ENCODE data around the gene LCP1.

LCP1 gene

GRCh38 chr13:46182491-46182877 is 507 bp upstream of the LCP1 start:
- TF ChIP-seq CTCF (IDR thresholded peaks at IDR 0.05; ENCODE audit: low read depth, low read length): no peak
- no peak overlapping the region for H3K4me3 ChIP-seq (replicated peaks in 1 of 2; ENCODE audit: low read depth in 2 of 2, low read length in 2 of 2)
- no peak for DNase-seq (ENCODE audit: low read depth in 2 of 2)

GRCh38 chr13:46181377-46181839 is 569 bp downstream of the LCP1 start:
- DNase-seq (ENCODE audit: low read depth in 2 of 2): no peak

GRCh38 chr13:46179969-46180763 is 1.8 kb downstream of the LCP1 start:
- H3K4me3 ChIP-seq (replicated peaks in 1 of 2; ENCODE audit: low read depth in 2 of 2, low read length in 2 of 2): no peak overlapping the region
- no peak for DNase-seq (ENCODE audit: low read depth in 2 of 2)
- no peak for TF ChIP-seq CTCF (IDR thresholded peaks at IDR 0.05; ENCODE audit: low read depth, low read length)

More at GRCh38 chr13:46181377-46181839, 569 bp downstream of the LCP1 start:
- H3K4me3 ChIP-seq (replicated peaks in 1 of 2; ENCODE audit: low read depth in 2 of 2, low read length in 2 of 2): no peak overlapping the region
- no peak for TF ChIP-seq CTCF (IDR thresholded peaks at IDR 0.05; ENCODE audit: low read depth, low read length)

- H3K4me3 ChIP-seq (replicated peaks in 1 of 2; ENCODE audit: low read depth in 2 of 2, low read length in 2 of 2): no peak overlapping the region
- no peak for TF ChIP-seq CTCF (IDR thresholded peaks at IDR 0.05; ENCODE audit: low read depth, low read length)
- DNase-seq (ENCODE audit: low read depth in 2 of 2): no peak
Observed at GRCh38 chr13:46179491-46179908, 2.5 kb downstream of the LCP1 start.

GRCh38 chr13:46178821-46179220 is 3.2 kb downstream of the LCP1 start:
- no peak for TF ChIP-seq CTCF (IDR thresholded peaks at IDR 0.05; ENCODE audit: low read depth, low read length)
- no peak overlapping the region for H3K4me3 ChIP-seq (replicated peaks in 1 of 2; ENCODE audit: low read depth in 2 of 2, low read length in 2 of 2)
- no peak for DNase-seq (ENCODE audit: low read depth in 2 of 2)

- H3K4me3 ChIP-seq (replicated peaks in 1 of 2; ENCODE audit: low read depth in 2 of 2, low read length in 2 of 2): no peak overlapping the region
- TF ChIP-seq CTCF (IDR thresholded peaks at IDR 0.05; ENCODE audit: low read depth, low read length): no peak
- DNase-seq (ENCODE audit: low read depth in 2 of 2): no peak
Observed at GRCh38 chr13:46178143-46178542, 3.8 kb downstream of the LCP1 start.

Data from cardiac fibroblast (primary cell).